ENCODE results near the gene BTBD18.

BTBD18 gene, protein sequence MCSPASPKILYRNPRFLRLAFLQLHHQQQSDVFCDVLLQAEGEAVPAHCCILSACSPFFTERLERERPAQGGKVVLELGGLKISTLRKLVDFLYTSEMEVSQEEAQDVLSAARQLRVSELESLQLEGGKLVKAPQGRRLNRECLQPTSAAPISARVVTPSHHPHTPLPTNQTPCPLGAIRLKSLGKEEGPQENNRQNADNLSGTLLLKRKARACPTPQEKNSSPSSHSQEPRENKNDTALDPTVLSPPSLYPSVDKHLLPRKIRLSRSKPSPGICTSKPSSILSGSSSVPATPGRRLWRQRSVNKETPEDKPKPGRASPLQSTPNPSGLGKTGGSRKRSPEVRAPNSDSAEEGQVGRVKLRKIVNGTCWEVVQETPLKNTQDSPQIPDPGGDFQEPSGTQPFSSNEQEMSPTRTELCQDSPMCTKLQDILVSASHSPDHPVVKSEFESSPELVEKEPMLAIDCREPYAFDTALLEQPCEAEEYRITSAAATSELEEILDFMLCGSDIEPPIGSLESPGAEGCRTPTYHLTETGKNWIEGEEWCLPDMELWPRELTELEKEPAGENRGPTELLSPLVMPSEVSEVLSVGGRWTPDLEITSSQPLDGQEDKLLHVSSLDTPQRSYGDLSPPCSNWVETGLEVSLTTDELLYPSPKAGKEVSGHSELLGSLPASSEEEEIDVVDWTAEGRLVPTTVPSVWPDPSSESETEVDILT

GRCh38 chr11:57751676-57752253 is at the start of gene BTBD18:
Gene BTBD18 (minus strand): TSS chr11:57751819. CDS start chr11:57751188, 631 bp downstream.
- peak; percentile 10 for DNase-seq

- DNase-seq: no peak
These were observed 49.5 kb upstream of the BTBD18 start for GRCh38 chr11:57801183-57801485.

- DNase-seq: peak; percentile 65
These were observed 49.0 kb upstream of the BTBD18 start for GRCh38 chr11:57800444-57801182.

DNA sequence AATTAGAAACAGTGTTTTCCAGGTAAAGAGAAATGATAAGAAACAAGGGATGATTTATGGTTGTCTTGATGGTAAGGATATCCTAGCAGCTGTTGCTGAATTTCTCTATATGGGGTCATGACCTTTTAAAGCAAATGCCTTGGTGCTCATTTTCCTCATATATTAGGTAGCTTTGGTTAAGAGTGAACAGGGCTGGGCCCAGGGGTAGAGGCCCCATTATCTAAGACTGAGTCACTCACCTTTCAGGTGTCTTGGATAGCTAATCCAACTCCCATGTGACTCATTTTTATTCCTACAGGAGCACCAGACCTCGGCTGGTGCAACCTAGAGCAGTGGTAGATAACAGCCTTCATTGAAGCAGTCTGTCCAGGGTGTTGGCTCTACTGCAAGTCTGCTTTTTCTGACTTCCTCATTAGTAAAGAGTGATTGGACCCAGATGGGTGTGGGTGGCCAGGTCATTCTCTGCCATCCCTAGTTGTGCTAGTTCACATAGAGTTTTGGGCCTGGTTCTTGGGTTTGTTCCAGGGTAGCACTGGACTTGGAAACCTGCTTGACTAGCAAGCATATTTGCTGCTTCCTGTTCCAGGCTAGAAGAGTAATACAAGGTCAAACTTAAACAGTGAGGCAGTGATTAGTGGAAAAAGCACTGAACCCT is 47.4 kb upstream of the BTBD18 start:
- peak; percentile 26 for DNase-seq

- no peak for DNase-seq
These were observed 41.9 kb upstream of the BTBD18 start for GRCh38 chr11:57793351-57794115.

DNA sequence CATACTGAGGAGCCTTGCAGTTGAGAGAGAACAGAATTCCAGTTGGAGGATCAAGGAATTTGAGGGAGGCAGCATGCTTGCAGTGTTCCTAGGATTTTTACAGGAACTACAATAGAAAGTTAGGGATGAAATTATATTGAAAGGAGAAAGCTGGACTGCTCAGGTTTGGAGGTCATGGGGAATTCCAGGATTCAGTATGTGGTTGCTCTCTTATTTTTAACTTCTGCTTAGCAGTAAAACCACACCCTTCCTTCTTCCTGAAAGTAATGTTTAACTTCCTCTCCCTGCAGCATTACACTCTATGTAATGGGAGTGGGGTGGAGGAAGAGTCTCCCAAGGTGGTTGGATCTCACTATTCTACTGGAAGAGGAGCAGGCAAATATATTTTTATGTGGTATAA is 41.3 kb upstream of the BTBD18 start:
- DNase-seq: no peak

DNA sequence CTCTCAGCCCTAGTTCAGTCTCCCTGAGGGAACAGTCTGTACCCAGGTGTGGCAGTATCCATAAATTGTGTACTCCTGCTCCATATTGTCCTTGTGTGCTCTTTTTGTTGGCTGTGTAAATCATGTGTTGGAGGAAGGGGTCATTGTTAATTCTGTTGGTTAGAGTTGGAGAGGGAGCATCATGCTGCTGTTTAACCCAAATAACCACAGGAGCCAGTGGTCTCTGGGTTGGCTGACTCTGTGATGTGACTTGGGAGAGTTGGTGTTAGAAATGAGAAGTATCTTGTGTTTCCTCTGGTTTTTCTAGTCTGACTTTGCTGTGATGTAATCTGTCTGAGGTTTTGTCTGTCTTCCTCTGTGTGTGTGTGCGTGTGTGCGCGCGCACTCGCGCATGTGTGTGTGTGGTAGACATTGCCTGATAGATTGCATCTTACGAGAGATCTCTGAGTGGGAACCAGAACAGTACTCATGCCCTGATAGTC is 40.5 kb upstream of the BTBD18 start:
- no peak for DNase-seq

- no peak for DNase-seq
These were observed 39.9 kb upstream of the BTBD18 start for GRCh38 chr11:57791321-57792059.

DNA sequence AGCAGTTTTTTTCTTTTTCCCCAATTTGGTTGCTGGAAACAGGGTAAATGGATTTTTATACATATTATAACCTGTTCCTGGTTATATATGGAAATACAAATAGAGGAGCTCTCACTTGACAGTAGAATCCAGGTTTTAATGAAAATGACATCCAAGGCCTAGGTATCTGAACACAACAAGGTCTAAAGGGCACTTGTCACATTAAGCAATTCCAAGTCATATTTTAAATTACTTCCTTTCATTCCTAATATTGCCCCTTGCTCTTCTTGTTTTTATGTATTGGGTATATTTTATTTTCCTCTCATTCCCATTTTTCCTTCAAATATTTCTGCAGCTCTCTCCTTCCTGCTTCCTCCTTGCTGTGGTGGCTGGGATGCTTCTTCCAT is 37.1 kb upstream of the BTBD18 start:
- DNase-seq: no peak

DNA sequence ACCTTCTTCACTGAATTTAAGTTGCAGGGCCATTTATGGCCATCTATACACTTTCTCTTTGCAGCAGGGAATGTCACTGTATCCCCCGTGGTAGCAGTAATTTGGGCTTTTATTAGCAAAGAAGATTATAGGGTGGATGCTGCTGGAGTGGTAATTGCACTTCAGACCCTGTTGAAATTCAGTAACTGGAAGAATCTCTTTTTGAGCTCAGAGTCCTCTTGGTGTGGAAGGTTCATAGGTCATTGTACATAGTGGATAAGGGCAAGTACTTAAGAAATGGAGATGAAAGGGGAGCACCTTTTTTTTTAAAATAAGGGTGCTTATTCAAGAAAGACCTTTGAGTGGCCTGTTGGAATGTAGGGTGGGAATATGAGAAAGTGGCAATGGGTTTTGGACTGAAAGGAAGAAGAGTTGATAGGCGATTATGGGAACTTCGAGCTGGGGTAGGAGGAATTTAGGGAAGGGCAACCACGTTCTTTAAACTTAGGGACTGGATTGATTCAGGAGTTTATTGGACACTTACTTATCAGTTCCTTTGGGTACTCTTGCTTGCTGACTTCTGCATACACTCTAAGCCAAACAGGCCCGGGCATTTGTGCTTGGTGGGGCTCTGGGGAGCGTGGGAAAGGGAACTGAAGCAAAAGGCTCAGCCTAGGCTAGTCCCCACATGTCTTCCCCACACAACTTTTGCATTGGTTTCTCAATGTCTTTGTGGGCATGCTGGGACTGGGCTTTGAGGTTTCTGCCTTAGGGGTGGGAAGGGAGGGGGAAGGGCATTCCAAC is 36.5 kb upstream of the BTBD18 start:
- no peak for DNase-seq

- no peak for DNase-seq
These were observed 35.5 kb upstream of the BTBD18 start for GRCh38 chr11:57787006-57787604.

GRCh38 chr11:57786436-57786835 is 34.8 kb upstream of the BTBD18 start:
- no peak for DNase-seq

- DNase-seq: no peak
These were observed 33.5 kb upstream of the BTBD18 start for GRCh38 chr11:57785072-57785471.

GRCh38 chr11:57781529-57781943 is 29.9 kb upstream of the BTBD18 start:
- no peak for DNase-seq

DNA sequence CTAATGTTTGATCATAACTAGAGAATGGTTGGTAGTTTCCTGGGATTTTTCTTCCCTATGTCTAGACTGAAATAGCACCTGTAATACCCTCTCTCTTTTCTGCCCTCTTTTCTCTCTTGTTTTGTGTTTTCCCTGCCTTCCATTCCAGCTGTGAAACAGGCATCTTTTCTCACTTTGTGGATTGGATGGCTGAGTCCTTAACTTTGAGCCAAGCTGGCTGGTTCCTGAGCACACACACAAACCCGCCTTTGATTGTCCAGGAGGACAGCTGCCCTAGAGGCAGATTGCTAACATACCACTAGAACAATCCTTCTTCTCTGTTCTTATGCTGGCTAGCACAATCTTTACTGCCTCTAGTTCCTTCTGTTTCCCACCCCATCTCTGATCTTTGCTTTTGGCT is 27.7 kb upstream of the BTBD18 start:
- no peak for DNase-seq

GRCh38 chr11:57778318-57779037 is 26.9 kb upstream of the BTBD18 start:
- no peak for DNase-seq

GRCh38 chr11:57777969-57778317 is 26.3 kb upstream of the BTBD18 start:
- no peak for DNase-seq

DNA sequence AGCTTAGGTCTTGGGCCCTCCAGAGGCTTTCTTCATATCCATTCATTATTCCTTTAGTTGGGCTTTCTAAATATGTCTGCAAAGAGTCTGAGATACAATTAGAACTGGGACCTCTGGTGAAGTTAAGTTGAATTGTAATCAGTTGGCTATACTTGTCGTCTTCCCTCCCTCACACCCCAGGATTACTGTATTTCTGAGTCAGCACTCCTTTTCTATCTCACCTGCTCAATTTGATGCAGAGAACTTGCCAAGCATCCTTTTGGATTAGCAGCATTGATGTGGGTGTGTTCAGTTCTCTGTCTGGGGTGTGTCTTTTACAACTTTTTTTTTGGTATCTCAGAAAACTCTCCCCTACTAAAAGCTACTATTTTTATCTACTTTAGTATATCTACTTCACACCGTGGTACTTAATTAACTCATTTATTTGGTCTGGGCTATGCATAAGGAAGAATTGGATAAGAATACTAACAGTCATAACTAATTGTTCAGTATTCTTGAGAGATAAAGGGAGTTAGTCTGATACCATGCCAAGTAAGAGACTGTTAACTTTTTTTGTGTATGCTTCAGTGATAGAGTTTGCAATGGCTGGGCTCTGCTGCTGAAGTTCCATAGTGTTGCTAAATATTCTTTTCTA is 25.1 kb upstream of the BTBD18 start:
- DNase-seq: no peak

DNA sequence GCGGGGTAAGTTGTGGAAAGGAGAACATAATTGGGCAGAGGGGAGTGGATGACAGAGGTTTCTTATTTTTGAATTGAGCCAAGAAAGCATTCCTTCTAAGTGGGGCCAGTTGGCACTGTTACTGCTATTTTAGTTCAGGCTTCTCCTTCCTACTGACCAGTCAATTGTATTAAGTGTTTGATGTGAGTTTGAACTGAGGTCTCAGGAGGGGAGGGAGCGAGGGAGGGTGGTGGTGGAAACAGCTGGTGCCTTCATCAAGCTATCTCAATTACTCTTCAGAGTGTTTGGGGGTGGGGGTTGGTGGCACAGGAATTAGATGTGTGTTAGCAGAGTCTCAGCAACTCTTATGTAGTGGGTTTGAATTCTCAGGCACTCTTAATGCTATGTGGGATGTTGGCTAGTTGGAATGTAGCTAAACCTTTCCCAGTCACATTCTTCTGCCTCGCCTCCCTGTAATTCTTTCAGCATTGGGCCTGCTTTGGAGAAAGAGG is 24.5 kb upstream of the BTBD18 start:
- DNase-seq: no peak

Measured in RPMI8226 (cell line).